ENCODE measurements around the gene FAM186B.
"Not testable (repeated sequence)": the region's sequence is repeated elsewhere in the genome, so short reads cannot be mapped to it uniquely, and the experiment has no call there.

Gene FAM186B, protein sequence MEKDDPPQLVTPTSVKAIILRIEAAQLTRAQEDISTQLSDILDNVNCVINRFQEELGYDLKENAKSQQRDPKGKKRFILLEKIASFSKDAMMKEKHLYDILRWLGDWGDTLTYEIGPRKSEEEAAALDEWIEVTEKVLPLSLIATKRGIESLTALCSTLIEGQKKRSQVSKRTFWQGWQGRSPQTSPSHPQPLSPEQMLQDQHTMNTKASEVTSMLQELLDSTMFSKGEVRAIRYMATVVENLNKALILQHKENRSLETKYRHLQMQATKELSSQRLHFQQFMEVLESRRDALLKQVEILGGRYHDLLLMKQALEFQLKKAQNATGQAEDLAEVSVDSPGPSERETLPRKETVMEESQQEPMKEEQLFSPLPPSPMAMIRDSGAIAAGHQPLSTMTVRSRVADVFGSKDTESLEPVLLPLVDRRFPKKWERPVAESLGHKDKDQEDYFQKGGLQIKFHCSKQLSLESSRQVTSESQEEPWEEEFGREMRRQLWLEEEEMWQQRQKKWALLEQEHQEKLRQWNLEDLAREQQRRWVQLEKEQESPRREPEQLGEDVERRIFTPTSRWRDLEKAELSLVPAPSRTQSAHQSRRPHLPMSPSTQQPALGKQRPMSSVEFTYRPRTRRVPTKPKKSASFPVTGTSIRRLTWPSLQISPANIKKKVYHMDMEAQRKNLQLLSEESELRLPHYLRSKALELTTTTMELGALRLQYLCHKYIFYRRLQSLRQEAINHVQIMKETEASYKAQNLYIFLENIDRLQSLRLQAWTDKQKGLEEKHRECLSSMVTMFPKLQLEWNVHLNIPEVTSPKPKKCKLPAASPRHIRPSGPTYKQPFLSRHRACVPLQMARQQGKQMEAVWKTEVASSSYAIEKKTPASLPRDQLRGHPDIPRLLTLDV

DNA sequence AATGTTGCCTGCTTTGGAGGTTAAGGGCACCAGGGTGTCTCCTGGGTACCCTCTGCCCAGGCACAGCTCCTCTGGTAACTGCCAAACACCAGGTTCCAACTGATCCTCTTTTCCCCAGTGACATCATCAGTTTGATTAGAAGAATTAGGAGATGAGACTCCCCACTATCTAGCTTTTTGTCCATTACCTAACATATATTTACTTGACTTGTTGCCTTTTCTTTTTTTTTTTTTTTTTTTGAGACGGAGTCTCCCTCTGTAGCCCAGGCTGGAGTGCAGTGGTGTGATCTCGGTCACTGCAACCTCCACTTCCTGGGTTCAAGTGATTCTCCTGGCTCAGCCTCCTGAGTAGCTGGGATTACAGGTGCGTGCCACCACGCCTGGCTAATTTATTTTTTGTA lies at the start of gene FAM186B:
Gene FAM186B (minus strand): TSS at position 101 of the 400 bp plus-strand sequence. CDS start 162 bp downstream, outside the sequence.
- not testable (repeated sequence) for DNase-seq

DNA sequence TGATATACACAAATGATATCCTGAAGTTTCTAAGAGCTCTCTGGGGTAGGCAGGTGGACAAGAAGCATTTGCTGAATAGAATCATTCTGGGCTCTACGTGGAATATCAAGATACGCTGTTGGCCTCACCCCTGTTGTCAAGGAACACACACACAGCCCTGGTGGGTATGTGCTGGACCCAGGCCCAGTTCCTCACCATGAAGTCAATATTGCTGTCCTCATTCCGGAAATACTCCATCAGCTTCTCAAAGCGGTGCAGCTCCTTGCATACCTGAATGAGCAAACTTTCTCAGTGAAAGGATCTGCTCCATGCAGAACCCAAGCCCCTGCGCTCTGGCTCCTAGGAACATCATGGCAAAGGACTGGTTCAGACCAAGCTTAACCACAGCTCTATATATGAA lies 49.3 kb upstream of the FAM186B start:
- DNase-seq: no peak

DNA sequence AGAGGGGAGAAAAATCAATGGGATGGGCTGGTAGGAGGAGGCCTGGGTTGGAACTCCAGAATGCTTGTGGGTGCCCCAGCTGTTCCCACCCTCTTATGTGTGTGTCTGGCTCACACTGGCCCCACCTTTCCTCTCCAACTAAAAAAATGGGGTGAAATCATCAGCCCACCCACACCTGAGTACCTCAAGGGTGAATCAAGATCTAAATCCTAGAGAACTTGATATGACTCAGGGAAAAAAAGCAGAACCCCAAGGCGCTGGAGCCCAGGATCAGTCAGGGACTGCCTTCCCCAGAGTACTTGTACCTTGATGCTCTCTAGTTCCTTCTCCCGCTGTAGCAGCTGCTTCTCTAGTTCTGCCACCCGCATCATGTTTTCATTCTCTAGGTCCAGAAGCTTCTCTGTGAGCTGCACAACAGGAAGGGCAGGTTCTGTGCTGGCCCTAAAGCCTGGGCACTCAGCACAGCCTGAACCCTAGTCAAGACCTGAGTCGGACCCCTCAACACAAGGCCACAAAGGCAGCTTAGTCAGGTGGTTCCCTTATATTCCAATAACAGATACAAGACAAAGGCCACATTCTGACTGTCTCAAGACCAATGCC lies 47.6 kb upstream of the FAM186B start:
- DNase-seq: no peak

DNA sequence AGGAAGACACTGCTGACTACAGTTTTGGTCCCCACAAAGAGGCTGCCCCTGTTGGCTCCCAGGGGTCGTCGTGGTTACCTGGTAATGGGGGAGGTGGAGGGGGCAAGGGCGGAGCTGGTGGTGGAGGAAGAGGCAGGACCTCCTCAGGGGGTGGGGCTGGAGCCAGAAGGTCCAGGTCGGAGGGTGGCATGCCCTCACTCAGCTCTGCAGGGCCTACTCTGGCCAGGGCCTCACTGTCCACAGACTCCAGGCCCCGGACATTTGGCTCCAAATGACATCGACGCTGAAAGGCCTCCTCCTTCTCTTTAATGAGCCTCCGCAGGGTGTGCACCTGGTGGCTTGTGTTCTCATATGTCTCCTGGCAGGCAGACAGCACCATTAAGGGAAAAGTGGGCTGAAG lies 46.4 kb upstream of the FAM186B start:
- no peak for DNase-seq

DNA sequence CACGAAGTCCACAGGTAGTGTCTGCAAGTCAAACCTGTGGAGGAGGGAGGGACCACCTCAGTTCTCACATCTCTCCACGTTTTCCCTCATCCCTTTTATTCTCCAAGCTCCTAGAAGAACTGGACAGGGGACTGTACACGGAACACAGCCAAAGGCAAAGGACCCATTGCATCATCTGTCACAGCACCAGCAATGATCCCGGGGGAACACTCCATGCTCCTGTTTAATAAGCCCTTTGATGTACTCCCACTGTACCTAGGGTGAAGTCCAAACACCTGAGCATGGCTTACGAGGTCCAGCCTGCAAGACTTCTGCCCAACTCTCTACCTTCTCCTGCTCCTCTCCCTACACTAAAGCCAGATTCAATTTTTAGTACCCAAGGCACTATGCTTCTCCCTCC lies 44.5 kb upstream of the FAM186B start:
- DNase-seq: no peak

DNA sequence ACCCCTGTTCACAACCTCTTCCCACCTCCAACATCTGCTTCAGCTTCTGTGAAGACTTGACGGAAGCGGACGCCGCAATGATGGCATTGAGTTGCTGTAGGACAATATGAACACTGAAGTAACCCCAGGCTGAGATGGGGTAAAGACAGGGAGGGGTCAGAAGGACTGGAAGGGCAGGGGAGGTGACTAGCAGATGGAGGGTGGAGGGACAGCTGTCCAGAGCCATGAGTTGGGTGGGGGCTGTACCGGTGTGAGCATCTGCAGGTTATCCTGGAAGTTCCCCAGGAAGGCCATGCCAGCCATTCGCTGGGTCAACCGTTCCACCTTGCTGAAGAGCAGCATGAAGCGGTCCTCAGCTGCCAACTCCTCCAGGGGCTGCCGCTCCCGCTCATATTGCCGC lies 44.0 kb upstream of the FAM186B start:
- DNase-seq: no peak

DNA sequence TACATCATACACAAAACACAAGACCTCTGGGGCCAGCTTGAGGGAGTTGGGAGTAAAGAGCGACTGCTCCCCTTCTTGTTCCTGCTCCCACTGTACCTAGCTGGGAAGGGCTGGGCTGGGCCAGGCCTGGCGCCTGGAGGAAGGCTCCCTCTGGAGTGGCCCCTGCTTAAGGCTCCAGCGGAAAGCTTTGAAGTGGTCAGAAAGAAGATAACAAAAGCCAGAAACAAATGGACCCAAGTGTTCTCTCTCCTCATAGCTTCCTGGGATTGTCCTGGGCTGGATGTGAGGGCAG lies 43.2 kb upstream of the FAM186B start:
- DNase-seq: no peak

DNA sequence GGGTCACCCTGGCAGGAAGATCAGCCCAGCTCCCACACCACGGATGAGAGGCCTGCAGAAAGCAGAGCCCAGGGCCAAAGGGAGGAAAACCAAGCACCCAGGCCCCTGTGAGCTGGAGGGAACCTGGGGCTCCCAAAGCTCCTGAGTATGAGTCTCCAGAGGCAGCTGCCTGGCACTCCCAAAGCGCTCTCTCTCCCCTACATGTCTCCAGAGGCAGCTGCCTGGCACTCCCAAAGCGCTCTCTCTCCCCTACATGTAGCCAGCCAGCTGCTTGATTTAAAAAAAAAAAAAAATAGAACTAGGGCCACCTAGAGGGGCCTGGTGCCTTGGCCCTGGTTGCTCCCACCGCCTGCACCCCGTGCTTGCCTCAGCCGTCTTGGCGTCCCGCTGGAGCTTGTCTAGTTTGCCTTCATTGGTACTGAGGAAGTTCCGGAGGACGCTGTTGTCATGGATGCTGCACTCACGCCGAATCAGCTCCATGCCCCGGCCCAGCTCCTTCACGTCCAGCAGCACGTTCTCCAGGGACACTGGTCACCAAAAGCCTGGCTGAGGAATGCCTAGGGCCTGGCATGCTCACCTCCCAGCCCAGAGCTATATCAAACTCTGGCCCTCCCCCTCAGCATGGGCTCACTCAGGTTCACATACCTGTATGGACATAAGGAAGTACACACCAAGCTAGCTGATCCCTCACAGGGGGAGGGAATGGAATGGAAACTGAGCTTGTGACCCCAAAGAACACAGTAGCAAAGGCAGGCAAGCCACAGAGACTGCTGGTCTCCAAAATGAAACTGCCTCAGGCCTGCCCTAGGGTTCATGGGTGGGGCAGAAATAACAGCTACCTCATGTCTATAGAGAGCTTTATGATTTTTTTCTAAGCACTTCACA lies 42.6 kb upstream of the FAM186B start:
- DNase-seq: no peak

DNA sequence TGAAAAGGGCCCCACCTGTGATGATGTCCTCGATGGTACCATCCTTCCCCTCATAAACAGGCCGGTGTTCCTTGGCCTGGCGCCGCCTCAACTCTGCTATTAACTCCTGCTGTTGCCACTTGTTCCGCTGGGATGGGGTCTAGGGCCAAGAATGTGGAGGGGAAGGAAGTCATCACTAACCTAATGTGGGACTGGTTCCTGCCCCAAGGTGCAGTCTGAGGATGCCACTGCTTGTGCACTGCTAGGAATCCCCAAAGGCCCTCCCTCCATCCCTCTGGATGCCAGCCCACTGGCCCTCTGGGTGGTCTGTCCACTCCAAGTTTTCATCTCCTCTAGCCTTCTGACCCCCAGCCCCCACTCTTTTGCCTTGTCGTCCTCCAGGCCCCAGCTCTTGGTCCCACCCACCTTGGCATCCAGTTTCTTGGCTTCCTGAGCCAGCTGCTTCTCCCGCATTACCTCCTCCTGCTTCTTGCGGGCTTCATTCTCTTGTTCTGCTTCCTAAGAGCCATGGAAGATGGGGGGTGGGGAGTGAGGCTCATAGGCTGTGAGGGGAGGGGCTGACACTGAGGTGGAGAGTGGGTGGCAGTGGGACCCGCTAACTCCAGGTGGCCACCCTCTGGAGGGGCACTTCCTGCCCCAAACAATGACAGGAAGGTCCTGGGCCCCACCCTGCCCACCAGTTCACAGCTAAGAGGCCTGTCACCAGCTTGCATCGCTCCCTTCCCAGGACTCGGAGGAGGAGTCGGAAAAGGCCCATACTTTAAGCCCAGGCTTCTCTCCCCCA lies 41.6 kb upstream of the FAM186B start:
- no peak for DNase-seq

DNA sequence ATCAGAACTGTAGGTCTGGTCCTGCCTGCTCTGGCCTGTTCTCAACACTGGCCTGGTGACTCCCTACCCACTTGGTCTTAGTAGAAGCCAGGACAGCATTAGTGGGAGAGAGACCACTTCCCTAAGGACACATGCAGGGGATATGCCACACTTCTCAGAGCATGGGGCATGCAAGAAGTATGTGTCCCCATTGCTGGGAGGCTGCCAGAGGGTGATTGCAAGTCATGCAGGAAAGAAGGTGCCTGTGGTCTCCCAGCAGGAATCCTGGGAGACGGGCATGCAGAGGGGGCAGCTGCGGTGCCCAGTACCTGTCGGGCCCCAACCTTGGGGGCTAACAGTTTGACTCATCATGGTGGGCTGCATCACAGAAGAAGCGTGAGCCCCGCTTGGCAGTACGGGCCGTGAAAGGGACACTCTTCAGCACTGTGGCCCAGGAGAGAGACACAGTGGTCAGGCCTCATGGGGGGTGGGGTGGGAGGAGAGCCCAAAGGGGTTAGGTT lies 40.9 kb upstream of the FAM186B start:
- no peak for DNase-seq

DNA sequence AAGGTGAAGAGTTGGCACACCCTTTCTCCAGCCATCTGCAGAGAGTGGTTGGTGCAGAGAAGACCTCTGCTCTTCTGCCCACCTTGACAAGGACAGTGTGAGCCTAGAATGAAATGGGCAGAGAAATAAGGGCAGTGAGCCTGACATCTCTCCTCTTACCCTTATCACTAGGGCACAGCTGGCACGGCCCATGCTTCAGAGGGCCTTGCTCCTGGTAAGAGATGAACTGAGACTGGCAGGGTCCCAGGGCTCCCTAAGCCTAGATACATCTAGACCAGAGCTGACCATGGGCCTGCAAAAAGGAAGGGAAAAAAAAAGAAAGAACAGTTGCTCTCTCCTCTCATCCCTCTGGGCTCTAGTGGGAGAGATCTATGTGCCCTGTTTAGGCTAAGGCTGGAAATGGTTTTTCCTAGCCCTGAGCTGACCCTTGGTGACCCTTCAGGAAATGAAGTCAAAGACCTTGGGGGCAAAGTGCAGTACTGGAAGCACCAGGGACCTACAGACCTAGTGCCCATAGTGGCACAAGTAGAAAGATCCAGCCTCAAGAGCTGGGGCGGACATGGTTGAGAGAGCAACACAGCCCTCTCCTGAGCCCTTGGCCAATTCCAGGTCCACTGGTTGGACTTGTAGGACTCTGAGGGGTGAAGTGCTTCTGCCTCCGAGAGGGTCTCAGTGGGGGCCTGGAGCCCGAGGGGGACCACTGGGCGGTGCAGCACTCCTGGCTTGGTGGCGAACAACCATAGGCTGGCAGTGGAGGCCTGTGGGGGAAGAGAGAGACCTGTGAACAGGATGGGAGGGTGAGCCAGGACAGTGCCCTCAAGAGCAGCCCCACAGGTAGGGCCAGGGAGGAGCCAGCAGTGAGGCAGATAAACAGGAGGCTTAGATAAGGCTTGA lies 40.0 kb upstream of the FAM186B start:
- no peak for DNase-seq

DNA sequence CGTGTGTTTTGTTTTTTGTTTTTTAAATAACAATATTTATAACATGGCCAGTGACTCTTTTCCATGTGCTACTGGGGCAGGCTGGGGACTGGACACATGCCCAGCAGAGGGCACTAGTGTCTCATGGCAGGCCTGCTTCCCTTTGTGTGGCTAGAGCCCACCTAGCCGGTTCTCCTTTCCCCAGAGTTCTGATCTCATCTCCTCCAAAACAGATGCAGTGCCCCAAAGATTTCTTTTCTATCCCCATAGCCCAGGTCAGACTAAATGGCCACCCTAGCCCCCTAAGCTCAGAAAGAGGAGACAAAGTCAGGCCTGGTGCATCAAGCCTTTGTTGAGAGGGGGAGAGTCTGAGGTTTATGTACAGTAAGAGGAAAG lies 39.2 kb upstream of the FAM186B start:
- DNase-seq: peak; percentile 11

DNA sequence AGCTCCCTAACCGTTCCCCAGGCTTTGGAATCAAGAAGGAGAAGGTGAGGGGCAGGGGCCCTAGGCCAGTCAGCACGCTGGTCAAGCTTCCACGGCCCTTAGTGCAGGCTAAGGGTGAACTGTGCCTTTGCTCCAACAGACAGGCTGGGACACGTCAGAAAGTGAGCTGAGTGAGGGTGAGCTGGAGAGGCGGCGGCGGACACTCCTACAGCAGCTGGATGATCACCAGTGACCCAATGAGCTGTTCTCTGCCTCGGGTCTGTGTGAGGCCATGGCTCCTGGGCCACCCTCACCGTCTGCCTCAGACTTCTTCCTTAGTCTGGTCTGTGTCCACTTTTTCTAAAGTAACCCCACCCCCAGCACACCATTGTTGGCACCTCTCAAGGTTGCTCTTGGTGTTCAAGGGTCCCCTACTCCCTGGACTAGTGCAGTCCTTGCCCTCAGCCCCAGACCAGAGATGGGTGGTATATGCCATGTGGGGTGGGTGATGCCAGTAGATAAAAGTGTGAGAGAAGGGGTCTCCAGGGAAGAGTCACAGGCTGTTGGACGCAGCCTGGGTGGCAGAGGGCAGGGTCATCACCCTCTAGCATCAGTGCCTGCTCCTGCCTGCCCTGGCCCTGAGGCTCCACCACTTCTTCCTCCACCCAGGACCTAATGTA lies 38.7 kb upstream of the FAM186B start:
- no peak for DNase-seq

DNA sequence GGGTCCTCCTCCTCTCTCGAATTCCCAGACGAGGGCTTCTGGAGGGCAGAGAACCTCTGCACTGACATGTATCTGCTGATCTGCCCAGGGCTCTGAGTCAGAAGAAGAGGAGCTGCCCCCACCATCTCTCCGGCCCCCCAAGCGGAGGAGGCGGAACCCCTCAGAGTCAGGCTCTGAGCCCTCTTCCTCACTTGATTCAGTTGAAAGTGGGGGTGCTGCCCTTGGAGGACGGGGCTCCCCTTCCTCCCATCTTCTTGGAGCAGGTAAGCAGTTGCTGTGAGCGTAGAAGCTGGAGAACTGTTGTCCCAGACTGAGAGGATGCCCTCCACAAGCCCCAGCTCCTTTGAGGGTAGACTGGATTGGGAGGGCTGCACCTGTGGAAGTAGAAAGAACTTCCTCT lies 37.7 kb upstream of the FAM186B start:
- no peak for DNase-seq

DNA sequence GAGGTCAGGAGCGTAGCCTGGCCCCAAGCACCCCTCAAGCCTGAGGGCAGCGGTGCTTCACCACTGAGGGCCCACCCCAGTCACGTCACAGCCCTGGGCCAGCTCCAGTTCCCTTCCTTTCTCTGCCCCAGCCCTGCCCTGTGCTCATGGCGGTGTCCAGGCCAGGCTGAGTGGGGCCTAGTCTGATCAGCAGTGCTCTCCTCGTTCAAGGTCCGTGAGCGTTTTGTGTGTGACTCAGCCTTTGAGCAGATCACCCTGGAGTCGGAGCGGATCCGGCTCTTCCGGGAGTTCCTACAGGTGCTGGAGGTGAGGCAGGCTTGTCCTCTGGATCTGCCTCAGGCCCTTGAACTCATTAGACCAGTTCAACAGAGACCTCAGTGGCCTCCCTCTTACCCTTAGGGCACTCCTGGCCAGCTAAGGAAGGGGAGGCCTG lies 36.9 kb upstream of the FAM186B start:
- DNase-seq: no peak

DNA sequence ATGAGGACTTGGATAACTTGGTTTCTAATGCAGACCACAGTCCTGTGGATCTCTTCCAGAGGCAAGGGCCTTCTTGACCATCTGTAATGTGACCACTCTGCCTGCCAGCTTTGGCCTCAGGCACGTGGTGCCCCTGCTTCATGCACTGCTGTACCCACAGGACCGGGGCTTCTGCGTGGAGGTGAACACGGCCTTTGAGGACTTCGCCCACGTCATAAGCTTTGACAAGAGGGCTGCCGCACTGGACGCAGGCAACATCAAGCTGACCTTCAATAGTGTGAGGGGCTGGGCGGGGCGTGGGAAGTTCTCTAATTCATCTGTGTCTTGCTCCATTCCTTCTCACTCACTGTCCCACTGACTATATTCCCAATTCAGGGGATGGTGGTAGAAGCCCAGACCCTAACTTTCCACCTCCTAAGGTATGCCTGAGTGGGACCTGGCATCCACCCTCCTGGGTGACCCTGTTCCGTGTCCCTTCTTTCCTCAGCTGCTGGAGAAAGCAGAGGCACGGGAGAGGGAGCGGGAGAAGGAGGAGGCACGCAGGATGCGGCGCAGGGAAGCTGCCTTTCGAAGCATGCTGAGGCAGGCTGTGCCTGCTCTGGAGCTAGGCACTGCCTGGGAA lies 36.4 kb upstream of the FAM186B start:
- DNase-seq: no peak

DNA sequence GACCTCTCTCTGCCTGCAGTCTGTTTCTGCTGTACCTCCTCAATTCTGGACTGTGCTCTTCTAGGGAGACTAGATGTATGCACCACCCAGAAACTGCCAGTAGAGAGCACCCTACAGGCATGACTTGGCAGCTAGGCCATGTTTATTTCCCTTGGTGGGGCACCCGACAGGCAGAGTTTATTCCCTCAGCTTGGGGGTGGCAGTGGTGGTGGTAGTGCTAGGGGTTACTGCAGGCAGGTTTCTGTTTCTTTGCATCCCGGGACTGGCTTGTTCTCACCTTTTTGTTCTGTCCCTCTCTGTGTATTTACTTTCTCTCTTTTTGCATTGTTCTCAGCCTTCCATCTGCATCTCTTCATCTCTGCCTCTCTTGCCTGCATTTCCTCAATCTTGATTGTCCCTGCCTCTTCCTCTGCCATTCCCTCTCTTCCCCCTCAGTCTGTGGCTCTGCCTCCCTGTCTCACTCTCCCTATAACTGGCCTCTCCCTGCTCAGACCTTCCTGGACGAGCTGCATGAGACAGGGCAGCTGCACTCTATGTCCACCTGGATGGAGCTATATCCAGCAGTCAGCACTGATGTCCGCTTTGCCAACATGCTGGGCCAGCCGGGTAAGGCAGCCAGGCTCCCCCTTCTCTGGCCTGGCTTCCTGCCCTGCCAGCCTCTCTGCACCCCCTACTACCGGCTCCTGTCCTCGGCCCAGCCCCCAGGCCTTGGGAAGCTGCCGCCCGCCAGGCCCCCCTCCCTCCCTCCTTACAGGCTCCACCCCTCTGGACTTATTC lies 31.7 kb upstream of the FAM186B start:
- no peak for DNase-seq

DNA sequence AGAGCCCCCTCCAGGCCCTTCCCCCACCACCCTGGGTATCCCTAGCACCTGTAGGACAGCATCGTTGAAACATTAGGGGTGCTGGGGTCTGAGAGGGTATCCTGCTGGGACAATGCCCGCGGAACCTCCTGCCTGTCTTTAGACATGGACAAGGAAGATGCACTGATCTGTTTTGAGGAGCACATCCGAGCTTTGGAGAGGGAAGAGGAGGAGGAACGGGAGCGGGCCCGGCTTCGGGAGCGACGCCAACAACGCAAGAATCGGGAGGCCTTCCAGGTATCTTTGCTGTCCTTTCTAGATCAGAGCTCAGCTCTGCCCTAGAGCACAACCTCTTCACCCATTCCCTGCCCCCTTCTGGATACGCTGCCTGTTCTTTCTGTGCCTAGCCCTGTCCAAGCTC lies 31.1 kb upstream of the FAM186B start:
- DNase-seq: no peak

DNA sequence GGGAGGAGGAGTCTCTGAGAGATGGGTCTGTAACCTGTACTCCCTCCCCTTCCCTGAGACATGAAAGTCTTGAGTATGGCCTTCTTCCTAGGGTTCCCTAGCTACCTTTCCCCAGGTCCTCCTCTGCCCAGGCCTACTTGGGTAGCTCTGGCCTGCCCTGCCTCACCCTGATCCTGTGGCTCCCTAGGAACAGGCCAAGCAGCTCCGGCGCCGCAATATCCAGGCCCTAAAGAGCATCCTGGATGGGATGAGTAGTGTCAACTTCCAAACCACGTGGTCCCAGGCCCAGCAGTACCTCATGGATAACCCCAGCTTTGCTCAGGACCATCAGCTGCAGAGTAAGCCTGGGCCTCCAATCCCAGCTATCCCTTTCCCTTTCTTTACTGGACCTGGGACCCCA lies 30.2 kb upstream of the FAM186B start:
- DNase-seq: no peak
